Hepatocyte (in vitro differentiated cells): Measurements from ENCODE around the gene KANK2.

Experiments
- CTCF ChIP-seq: fragments of 200-600 bp; sonication (generic); IDR thresholded peaks from 2 replicates; pipeline ENCODE4 v1.5.1; 2016; ENCODE audit warnings: antibody characterized with exemption, mild to moderate bottlenecking; ENCODE audit not compliant: poor library complexity
- EZH2phosphoT487 ChIP-seq: fragments of 200-600 bp; sonication (generic); IDR thresholded peaks from one replicate; pipeline ENCODE4 v1.6.1; 2018; ENCODE audit warnings: antibody characterized with exemption, mild to moderate bottlenecking, low read depth, moderate library complexity; ENCODE audit not compliant: unreplicated experiment, severe bottlenecking

GRCh38 chr19:11223200-11223599 lies 25.9 kb upstream of the KANK2 start:
- TF ChIP-seq EZH2phosphoT487, result no peak
- TF ChIP-seq CTCF, result no peak
